ENCODE measurements around the gene ERICH4.

- TF ChIP-seq CTCF (IDR thresholded peaks at IDR 0.05) (no peak), POLR2AphosphoS5 (IDR thresholded peaks at IDR 0.05) (no peak), POLR2A (IDR thresholded peaks at IDR 0.05) (no peak)
These were observed 9.8 kb downstream of the ERICH4 start for GRCh38 chr19:41452584-41453275.

Measured in suprapubic skin (tissue), 4 donors.